Vagina (tissue), 2 donors: Measurements from ENCODE around the gene GRHL3. TPM values are rescaled to one million over a fixed set of nuclear protein-coding genes. Genes with fewer than 3 reads are reported as not detected.

Experiments used
- DNase-seq, 2 donors: peaks; one replicate each; pipeline ENCODE4 v3.0.0-alpha.2; 2017; ENCODE audit errors: extremely low spot score in 2 of 2
- H3K27ac ChIP-seq: fragments of 200-600 bp; sonication (generic); one replicate; pipeline ENCODE4 v1.5.1; 2019
- H3K27me3 ChIP-seq: fragments of 200-600 bp; sonication (generic); one replicate; pipeline ENCODE4 v1.5.1; 2019
- H3K36me3 ChIP-seq, 2 donors: fragments of 200-600 bp; sonication (generic); one replicate each; pipeline ENCODE4 v1.5.1; 2017 to 2019
- H3K4me1 ChIP-seq: fragments of 200-600 bp; sonication (generic); one replicate; pipeline ENCODE4 v1.5.1; 2019
- H3K4me3 ChIP-seq, 2 donors: fragments of 200-600 bp; sonication (generic); 1 replicate in 1 of 2; 2 replicates in 1 of 2; pipeline ENCODE4 v1.5.1; 2016 to 2019
- H3K9me3 ChIP-seq: fragments of 200-600 bp; sonication (generic); one replicate; pipeline ENCODE4 v1.5.1; 2019
- POLR2A ChIP-seq, 2 donors: fragments of 450-650 bp; IDR thresholded peaks; one replicate each; pipeline ENCODE4 v1.6.1; 2017; ENCODE audit warnings: antibody characterized with exemption in 2 of 2, mild to moderate bottlenecking in 2 of 2, moderate library complexity in 2 of 2
- POLR2AphosphoS5 ChIP-seq, 2 donors: sonication (generic); formaldehyde crosslinking; IDR thresholded peaks; one replicate each; pipeline ENCODE4 v1.9.0; 2017; ENCODE audit warnings: antibody characterized with exemption in 2 of 2, mild to moderate bottlenecking in 2 of 2, low read depth in 1 of 2; ENCODE audit not compliant: insufficient read depth in 1 of 2
- intact Hi-C: fragments of 100-400 bp; cut with DNase I; formaldehyde crosslinking; loops from one replicate; pipeline ENCODE4 v1.15.1; 2023
- total RNA-seq: library from RNA; depleted of rRNA; stranded (reverse); fragments of >200 nt; gene quantifications from one replicate; pipeline ENCODE4 v1.2.3, GENCODE V29; 2016
- TF ChIP-seq, protein P1 (sequence below), 3 experiments: fragments of 450-650 bp in 2 of 3; fragments of 200-600 bp in 1 of 3; sonication (generic) in 1 of 3; IDR thresholded peaks; one replicate each; pipeline ENCODE4 v1.5.1; 2017 to 2019; ENCODE audit warnings: antibody characterized with exemption in 3 of 3, mild to moderate bottlenecking in 2 of 3, moderate library complexity in 2 of 3

Gene GRHL3
- total RNA-seq, 1 donor from 2014 or later = 58.7 TPM

DNA sequence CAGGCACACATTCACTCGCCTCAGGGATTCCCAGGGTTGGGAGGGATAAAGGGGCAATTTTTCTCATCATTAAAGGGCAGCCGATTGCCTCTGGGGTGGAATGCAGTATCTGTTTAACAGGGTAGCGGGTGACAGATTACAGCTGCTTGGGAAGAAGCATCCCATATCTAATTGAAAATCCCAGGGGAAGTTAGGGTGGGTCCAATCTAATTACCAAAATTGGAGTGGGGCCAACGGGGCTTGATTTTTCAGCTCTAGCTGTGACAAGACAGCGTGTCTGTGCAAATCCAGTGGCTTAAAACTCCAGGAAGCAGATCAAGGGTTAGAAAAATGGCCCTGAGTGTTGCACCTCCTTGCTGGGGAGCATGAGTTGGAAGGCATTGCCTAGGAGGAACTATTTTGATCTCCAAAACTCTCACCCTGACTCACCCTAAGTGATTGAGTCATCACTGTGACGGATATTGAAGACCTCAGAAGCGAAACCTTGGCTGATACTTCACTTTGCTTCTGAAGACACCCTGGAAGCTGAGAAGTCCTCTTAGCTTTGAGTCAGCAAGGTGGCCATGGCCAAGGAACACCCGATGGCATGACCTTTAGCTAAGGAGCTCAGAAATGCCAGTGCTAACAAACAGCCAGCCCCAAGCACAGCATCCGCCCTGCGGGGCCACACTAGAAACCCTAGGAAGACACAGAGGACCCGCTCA, 46.0 kb downstream of the GRHL3 start:
- Histone ChIP-seq H3K9me3 (no peaks in the 10 kb centered on the region), H3K36me3 (no peaks in the 10 kb centered on the region), H3K4me3 (no peak overlapping the region), H3K27me3 (no peaks in the 10 kb centered on the region), H3K4me1 (peaks cover 41% of the 10 kb centered on the region), H3K27ac (peak overlapping the region; percentile 66)
- intact Hi-C loops = no loop called here
- TF ChIP-seq, protein P1, sequence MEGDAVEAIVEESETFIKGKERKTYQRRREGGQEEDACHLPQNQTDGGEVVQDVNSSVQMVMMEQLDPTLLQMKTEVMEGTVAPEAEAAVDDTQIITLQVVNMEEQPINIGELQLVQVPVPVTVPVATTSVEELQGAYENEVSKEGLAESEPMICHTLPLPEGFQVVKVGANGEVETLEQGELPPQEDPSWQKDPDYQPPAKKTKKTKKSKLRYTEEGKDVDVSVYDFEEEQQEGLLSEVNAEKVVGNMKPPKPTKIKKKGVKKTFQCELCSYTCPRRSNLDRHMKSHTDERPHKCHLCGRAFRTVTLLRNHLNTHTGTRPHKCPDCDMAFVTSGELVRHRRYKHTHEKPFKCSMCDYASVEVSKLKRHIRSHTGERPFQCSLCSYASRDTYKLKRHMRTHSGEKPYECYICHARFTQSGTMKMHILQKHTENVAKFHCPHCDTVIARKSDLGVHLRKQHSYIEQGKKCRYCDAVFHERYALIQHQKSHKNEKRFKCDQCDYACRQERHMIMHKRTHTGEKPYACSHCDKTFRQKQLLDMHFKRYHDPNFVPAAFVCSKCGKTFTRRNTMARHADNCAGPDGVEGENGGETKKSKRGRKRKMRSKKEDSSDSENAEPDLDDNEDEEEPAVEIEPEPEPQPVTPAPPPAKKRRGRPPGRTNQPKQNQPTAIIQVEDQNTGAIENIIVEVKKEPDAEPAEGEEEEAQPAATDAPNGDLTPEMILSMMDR (IDR thresholded peaks at IDR 0.05) = no peak
- peak in 1 of 2 donors; percentile 72 for TF ChIP-seq POLR2AphosphoS5 (IDR thresholded peaks at IDR 0.05; ENCODE audit: insufficient read depth in 1 of 2, low read depth in 1 of 2)
- no peak for DNase-seq

DNA sequence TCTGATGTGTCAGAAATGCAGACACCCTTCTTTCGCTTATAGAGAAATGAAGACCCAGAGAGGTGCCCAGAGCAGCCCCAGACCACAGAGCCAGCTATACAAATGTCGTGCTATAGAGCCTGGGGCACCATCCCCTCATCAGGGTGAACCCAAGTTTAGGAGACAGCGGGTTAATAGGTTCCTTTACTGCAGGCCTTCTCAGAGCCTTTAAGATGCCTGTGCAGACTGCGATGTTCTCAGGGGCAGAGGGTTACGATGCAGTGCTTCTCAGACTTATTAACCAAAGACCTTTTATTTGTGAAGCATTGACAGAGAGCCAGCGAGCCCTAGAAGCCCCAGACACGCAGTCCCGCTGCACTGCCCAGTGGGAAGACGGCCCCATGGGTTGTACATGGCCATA, 47.5 kb downstream of the GRHL3 start:
- intact Hi-C loops = no loop called here
- no peak overlapping the region for H3K27ac ChIP-seq
- no peak overlapping the region for H3K4me3 ChIP-seq
- peaks cover 41% of the 10 kb centered on the region for H3K4me1 ChIP-seq
- TF ChIP-seq, protein P1 (IDR thresholded peaks at IDR 0.05) = no peak
- no peak for TF ChIP-seq POLR2A (IDR thresholded peaks at IDR 0.05)
- no peak for TF ChIP-seq POLR2AphosphoS5 (IDR thresholded peaks at IDR 0.05; ENCODE audit: insufficient read depth in 1 of 2, low read depth in 1 of 2)
- DNase-seq = no peak
- no peaks in the 10 kb centered on the region for H3K9me3 ChIP-seq
- no peaks in the 10 kb centered on the region for H3K36me3 ChIP-seq
- H3K27me3 ChIP-seq = no peaks in the 10 kb centered on the region

DNA sequence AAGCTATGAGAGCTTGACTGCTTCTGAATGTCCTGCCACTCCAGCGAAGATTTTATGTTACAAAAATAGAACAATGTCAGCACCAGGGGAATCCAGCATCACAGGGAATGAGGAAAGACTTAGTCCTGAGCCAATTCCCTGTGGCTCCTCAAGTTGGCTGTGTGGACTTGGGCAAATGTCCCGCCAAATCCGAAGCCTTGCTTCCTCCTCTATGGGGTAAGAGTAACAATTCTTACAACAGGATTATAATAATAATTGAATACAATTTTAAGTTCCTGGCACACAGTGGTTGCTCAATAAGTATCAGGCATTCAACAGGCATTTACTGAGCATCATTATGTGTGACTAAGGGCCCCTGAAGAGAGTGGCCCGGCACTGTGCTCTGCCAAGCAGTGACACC, 50.0 kb downstream of the GRHL3 start:
- peaks cover 19% of the 10 kb centered on the region for H3K4me1 ChIP-seq
- H3K27me3 ChIP-seq = no peaks in the 10 kb centered on the region
- H3K4me3 ChIP-seq = no peak overlapping the region
- no peak overlapping the region for H3K27ac ChIP-seq
- intact Hi-C loops = no loop called here
- no peak for DNase-seq
- no peaks in the 10 kb centered on the region for H3K9me3 ChIP-seq
- no peaks in the 10 kb centered on the region for H3K36me3 ChIP-seq
- TF ChIP-seq, protein P1 (IDR thresholded peaks at IDR 0.05) = no peak
- TF ChIP-seq POLR2AphosphoS5 (IDR thresholded peaks at IDR 0.05; ENCODE audit: insufficient read depth in 1 of 2, low read depth in 1 of 2) (no peak), POLR2A (IDR thresholded peaks at IDR 0.05) (no peak)

DNA sequence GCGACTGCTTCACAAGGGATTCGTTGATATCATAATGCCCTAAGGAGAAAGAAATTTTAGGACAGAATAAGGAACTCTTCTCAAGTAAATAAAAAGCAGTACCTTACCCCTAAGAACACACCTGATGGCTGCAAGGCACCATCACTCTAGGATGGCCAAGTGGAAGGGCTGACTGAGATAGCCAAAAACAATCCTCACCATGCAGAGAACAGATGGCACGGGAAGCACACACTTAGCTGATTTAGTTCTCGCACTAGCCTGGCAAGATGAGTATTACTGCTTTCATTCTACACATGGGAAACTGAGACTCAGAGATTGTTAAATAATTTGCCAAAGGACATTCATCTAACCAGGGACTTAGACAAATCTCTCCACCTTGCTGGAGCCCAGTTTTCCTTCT, 50.6 kb downstream of the GRHL3 start:
- no peaks in the 10 kb centered on the region for H3K36me3 ChIP-seq
- intact Hi-C loops = no loop called here
- H3K27ac ChIP-seq = no peak overlapping the region

DNA sequence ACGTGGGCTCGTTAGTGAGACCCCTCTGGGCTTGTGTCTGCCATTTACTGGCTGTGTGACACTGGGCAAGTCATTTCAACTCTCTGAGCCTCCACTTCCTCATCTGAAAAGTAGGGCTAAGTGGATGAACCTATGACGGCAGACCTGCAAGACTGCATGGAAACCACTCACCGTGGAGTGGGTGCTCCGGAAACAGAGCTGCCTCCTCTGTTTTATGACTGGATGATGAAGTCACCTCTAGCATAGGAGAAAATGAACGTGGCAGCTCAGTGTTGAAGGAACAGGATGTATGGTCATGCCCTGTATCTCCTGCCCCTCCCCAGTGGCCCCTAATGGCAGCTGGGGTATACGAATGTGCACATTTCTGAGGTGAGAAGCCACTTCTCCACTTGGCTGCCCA, 53.9 kb downstream of the GRHL3 start:
- H3K9me3 ChIP-seq = no peaks in the 10 kb centered on the region
- no peaks in the 10 kb centered on the region for H3K27me3 ChIP-seq
- no peaks in the 10 kb centered on the region for H3K4me1 ChIP-seq
- H3K36me3 ChIP-seq = no peaks in the 10 kb centered on the region
- TF ChIP-seq POLR2A (IDR thresholded peaks at IDR 0.05) (no peak), POLR2AphosphoS5 (IDR thresholded peaks at IDR 0.05; ENCODE audit: insufficient read depth in 1 of 2, low read depth in 1 of 2) (no peak)
- TF ChIP-seq, protein P1 (IDR thresholded peaks at IDR 0.05) = no peak
- no peak overlapping the region for H3K4me3 ChIP-seq
- intact Hi-C loops = no loop called here
- no peak for DNase-seq
- H3K27ac ChIP-seq = peak overlapping the region; percentile 18

More for the DNA sequence above, 50.6 kb downstream of the GRHL3 start:
- Histone ChIP-seq H3K27me3 (no peaks in the 10 kb centered on the region), H3K4me3 (no peak overlapping the region), H3K4me1 (peaks cover 13% of the 10 kb centered on the region), H3K9me3 (no peaks in the 10 kb centered on the region)
- TF ChIP-seq, protein P1 (IDR thresholded peaks at IDR 0.05) = no peak
- TF ChIP-seq POLR2AphosphoS5 (IDR thresholded peaks at IDR 0.05; ENCODE audit: insufficient read depth in 1 of 2, low read depth in 1 of 2) (no peak), POLR2A (IDR thresholded peaks at IDR 0.05) (no peak)
- no peak for DNase-seq
